K562 (cell line): ENCODE results near the gene THUMPD2. TPM values are rescaled to one million over a fixed set of nuclear protein-coding genes. Genes with fewer than 3 reads are reported as not detected.

Experiments used
- ATAC-seq: fragments of 200-7000 bp; cut with Tn5 transposase; 3 replicates; pipeline ENCODE4 v1.9.1; 2020; ENCODE audit warnings: moderate library complexity
- BruUV-seq: library from RNA; stranded (reverse); fragments of 400-500 nt; replicated peaks from 2 replicates; lab custom pipeline; 2021; lab: Mats Ljungman, UMichigan
- CTCF ChIA-PET: fragments of 300-600 bp; formaldehyde crosslinking; extraction: SDS; loops from one replicate; lab custom pipeline; 2021; ENCODE audit warnings: low intra/inter-chr PET ratio; lab: Yijun Ruan, JAX
- POLR2A ChIA-PET: fragments of 300-600, 350-650 bp; sonication (Branson Sonifier 250); formaldehyde crosslinking; extraction: SDS; loops from one replicate; lab custom pipeline; 2021; ENCODE audit warnings: antibody characterized with exemption, inconsistent platforms; lab: Yijun Ruan, JAX
- DNase-seq, 4 experiments: peaks; one replicate each; pipeline versions ENCODE4 v3.0.0 to v3.0.0-alpha.2; 2011 to 2018; ENCODE audit warnings: low spot score in 3 of 4, mixed read lengths in 3 of 4; ENCODE audit errors: extremely low read depth in 1 of 4
- FAIRE-seq: peaks from 2 replicates; lab custom pipeline; 2011; peaks lifted over from hg19 to GRCh38; lab: Jason Lieb, UNC
- H2AFZ ChIP-seq: 2 replicates; pipeline ENCODE4 v1.6.0; 2011; ENCODE audit warnings: low read depth, low read length, control low read depth, inconsistent platforms
- H3K27ac ChIP-seq: fragments of 200-600 bp; 3 replicates; pipeline ENCODE4 v1.8.0; 2011; ENCODE audit warnings: low read depth, mild to moderate bottlenecking, control low read depth, inconsistent platforms, low read length, moderate library complexity, mixed read lengths; ENCODE audit errors: extremely low read depth
- H3K27me3 ChIP-seq, 2 experiments: fragments of 300-600 bp in 1 of 2; 2 replicates in 1 of 2; 3 replicates in 1 of 2; pipeline versions ENCODE4 v1.6.0 to v1.8.0; 2011; ENCODE audit warnings: inconsistent platforms in 2 of 2, low read length in 2 of 2, mild to moderate bottlenecking in 1 of 2, mixed read lengths in 1 of 2, moderate library complexity in 1 of 2; ENCODE audit not compliant: control insufficient read depth in 2 of 2, insufficient read depth in 2 of 2
- H3K36me3 ChIP-seq: fragments of 300-600 bp; 3 replicates; pipeline ENCODE4 v1.8.0; 2011; ENCODE audit warnings: mild to moderate bottlenecking, low read length, inconsistent platforms; ENCODE audit not compliant: control insufficient read depth, insufficient read depth
- H3K4me1 ChIP-seq, 2 experiments: fragments of 200-600 bp in 1 of 2; replicated peaks in 1 of 2; 2 replicates in 1 of 2; 3 replicates in 1 of 2; pipeline versions ENCODE4 v1.5.1 to v1.8.0; 2011; ENCODE audit warnings: inconsistent platforms in 2 of 2, low read length in 2 of 2, mild to moderate bottlenecking in 1 of 2, mixed read lengths in 1 of 2, moderate library complexity in 1 of 2; ENCODE audit not compliant: control insufficient read depth in 2 of 2, insufficient read depth in 2 of 2
- H3K4me2 ChIP-seq: 2 replicates; pipeline ENCODE4 v1.6.1; 2011; ENCODE audit warnings: low read length, control low read depth, inconsistent platforms, mixed read lengths; ENCODE audit not compliant: insufficient read depth
- H3K4me3 ChIP-seq: fragments of 200-600 bp; sonication (generic), shearing (Covaris generic); 2 replicates; pipeline ENCODE4 v1.5.1; 2016; ENCODE audit warnings: control low read depth, inconsistent platforms
- H3K79me2 ChIP-seq: fragments of 200-600 bp; 3 replicates; pipeline ENCODE4 v1.8.0; 2011; ENCODE audit warnings: low read length, inconsistent platforms; ENCODE audit not compliant: control insufficient read depth, insufficient read depth
- H3K9ac ChIP-seq, 2 experiments: 2 replicates each; pipeline versions ENCODE4 v1.6.0 to v1.6.1; 2011; ENCODE audit warnings: low read depth in 2 of 2, low read length in 2 of 2, control low read depth in 1 of 2, inconsistent platforms in 1 of 2, mild to moderate bottlenecking in 1 of 2, mixed read lengths in 1 of 2; ENCODE audit not compliant: insufficient read depth in 1 of 2
- H3K9me1 ChIP-seq: one replicate; pipeline ENCODE4 v1.6.0; 2011; ENCODE audit warnings: inconsistent platforms, mild to moderate bottlenecking, low read length, moderate library complexity; ENCODE audit not compliant: control insufficient read depth, insufficient read depth
- H3K9me3 ChIP-seq: replicated peaks from 2 replicates; pipeline ENCODE4 v1.5.1; 2011; ENCODE audit warnings: low read depth, low read length, inconsistent platforms; ENCODE audit not compliant: control insufficient read depth, insufficient read depth
- H4K20me1 ChIP-seq: replicated peaks from 2 replicates; pipeline ENCODE4 v1.6.1; 2011; ENCODE audit warnings: low read length, inconsistent platforms, mixed read lengths; ENCODE audit not compliant: control insufficient read depth, insufficient read depth
- BRD9 ChIP-seq: fragments of 450-650 bp; IDR thresholded peaks from 2 replicates; pipeline ENCODE4 v1.6.1; 2018; ENCODE audit warnings: low read depth; ENCODE audit not compliant: partially characterized antibody
- CBX3 ChIP-seq, 2 experiments: IDR thresholded peaks; 1 replicate in 1 of 2; 2 replicates in 1 of 2; pipeline ENCODE4 v1.6.1; 2012; ENCODE audit warnings: inconsistent platforms in 2 of 2, low read length in 2 of 2, borderline replicate concordance in 1 of 2, control low read depth in 1 of 2
- CC2D1A ChIP-seq: fragments of 450-650 bp; IDR thresholded peaks from 2 replicates; pipeline ENCODE4 v1.6.1; 2017; ENCODE audit warnings: mild to moderate bottlenecking
- KLF10 ChIP-seq: fragments of 250-450 bp; sonication (Bioruptor Pico); IDR thresholded peaks from 2 replicates; pipeline ENCODE4 v1.6.1; 2021; ENCODE audit warnings: matching md5 sums
- PRMT5 ChIP-seq: sonication (generic); formaldehyde crosslinking; IDR thresholded peaks from 2 replicates; pipeline ENCODE4 v1.5.0; 2020; ENCODE audit warnings: missing genetic modification reagents
- TRIM28 ChIP-seq: fragments of 450-650 bp; IDR thresholded peaks from 2 replicates; pipeline ENCODE4 v1.6.1; 2017
- ZNF165 ChIP-seq: fragments of 250-450 bp; sonication (Bioruptor Pico); IDR thresholded peaks from 2 replicates; pipeline ENCODE4 v1.4.0; 2020; ENCODE audit warnings: borderline replicate concordance
- ZNF23 ChIP-seq: fragments of 250-450 bp; sonication (Bioruptor Pico); IDR thresholded peaks from 2 replicates; pipeline ENCODE4 v1.4.0; 2020; ENCODE audit warnings: mild to moderate bottlenecking
- WGBS: fragments of 100-300 bp; shearing (Covaris generic); methylation state at CpG from one replicate; pipeline ENCODE4 v1.1.6; 2016; ENCODE audit warnings: low coverage, mixed read lengths; ENCODE audit not compliant: insufficient coverage; ENCODE audit errors: missing lambda C conversion rate; 5-methylcytosine and 5-hydroxymethylcytosine counted together
- in situ Hi-C: fragments of 300-500 bp; cut with MboI; formaldehyde crosslinking; loops from 4 replicates; pipeline ENCODE4 v1.15.0; 2018; ENCODE audit warnings: inconsistent platforms, mixed read lengths
- intact Hi-C: fragments of 100-400 bp; cut with micrococcal nuclease; formaldehyde crosslinking; loops from 2 replicates; pipeline ENCODE4 v1.14.2; 2022
- polyA plus RNA-seq, 8 experiments: library from polyadenylated mRNA; depleted of rRNA in 4 of 8; stranded (reverse) in 5 of 8; unstranded in 3 of 8; fragments of >200 nt; fragmentation: Nextera tagmentation in 2 of 8; fragmentation: Illumina TruSeq in 1 of 8; extraction: Ambion mirVana in 2 of 8; extraction: Trizol in 1 of 8; gene quantifications; 2 replicates each; pipeline versions ENCODE4 v1.2.1 to v1.2.3, GENCODE V29; 2011 to 2014; ENCODE audit warnings: inconsistent platforms in 1 of 8, missing spikeins in 1 of 8
- total RNA-seq, 7 experiments: library from RNA; depleted of rRNA in 6 of 7; stranded (reverse); fragments of >200 nt in 6 of 7; fragmentation: Illumina TruSeq in 2 of 7; extraction: Trizol in 2 of 7; gene quantifications; 2 replicates each; pipeline versions ENCODE4 v1.2.1 to v1.2.3, GENCODE V29; 2011 to 2021; ENCODE audit warnings: low replicate concordance in 1 of 7
- TF ChIP-seq, protein P1 (sequence below): fragments of 250-450 bp; sonication (Bioruptor Pico); IDR thresholded peaks from 2 replicates; pipeline ENCODE4 v1.8.0; 2021; ENCODE audit warnings: moderate library complexity, mild to moderate bottlenecking, inconsistent platforms
- TF ChIP-seq, protein P2 (sequence below): conservative IDR thresholded peaks from 2 replicates; pipeline ENCODE4 v1.6.1; 2011; ENCODE audit warnings: low read depth, mild to moderate bottlenecking, low read length; ENCODE audit not compliant: control insufficient read depth

THUMPD2 gene
- total and polyA plus RNA-seq, 9 of the 15 experiments (the other 6 are each of a cell fraction or from before 2014, with no cell fraction given), result 9.6 to 40.4 (median 24.0) TPM

DNA sequence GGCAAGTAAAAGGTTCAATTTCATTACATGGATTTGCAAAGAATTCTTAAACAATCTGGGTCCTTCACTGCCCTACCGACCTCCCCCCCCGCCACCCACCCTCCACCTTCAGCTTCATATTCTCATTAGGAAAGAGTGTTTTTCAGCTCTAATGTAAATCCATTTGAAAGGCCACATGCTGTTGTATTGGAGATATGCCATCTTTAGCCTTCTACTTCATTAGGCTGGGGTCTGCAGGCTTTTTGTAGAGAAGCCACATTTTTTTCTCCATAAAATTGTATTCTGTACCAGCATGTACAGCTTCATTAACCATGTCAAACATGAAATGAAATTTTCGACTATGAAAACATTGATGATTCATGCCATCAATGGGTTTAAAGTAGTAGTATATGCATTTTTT lies 42.8 kb upstream of the THUMPD2 start:
- Histone ChIP-seq H3K9me3 (no peaks in the 10 kb centered on the region), H3K36me3 (no peaks in the 10 kb centered on the region), H4K20me1 (no peaks in the 10 kb centered on the region), H3K79me2 (no peaks in the 10 kb centered on the region), H2AFZ (no peak overlapping the region), H3K9me1 (no peaks in the 10 kb centered on the region), H3K27me3 (no peaks in the 10 kb centered on the region), H3K9ac (no peak overlapping the region), H3K27ac (no peak overlapping the region), H3K4me1 (no peaks in the 10 kb centered on the region), H3K4me3 (no peak overlapping the region), H3K4me2 (no peak overlapping the region)
- in situ Hi-C loops (no loop called here), intact Hi-C loops (no loop called here)
- FAIRE-seq (no peak), DNase-seq (no peak), ATAC-seq (no peak)
- BruUV-seq, result no TSS peak
- TF ChIP-seq, protein P1, sequence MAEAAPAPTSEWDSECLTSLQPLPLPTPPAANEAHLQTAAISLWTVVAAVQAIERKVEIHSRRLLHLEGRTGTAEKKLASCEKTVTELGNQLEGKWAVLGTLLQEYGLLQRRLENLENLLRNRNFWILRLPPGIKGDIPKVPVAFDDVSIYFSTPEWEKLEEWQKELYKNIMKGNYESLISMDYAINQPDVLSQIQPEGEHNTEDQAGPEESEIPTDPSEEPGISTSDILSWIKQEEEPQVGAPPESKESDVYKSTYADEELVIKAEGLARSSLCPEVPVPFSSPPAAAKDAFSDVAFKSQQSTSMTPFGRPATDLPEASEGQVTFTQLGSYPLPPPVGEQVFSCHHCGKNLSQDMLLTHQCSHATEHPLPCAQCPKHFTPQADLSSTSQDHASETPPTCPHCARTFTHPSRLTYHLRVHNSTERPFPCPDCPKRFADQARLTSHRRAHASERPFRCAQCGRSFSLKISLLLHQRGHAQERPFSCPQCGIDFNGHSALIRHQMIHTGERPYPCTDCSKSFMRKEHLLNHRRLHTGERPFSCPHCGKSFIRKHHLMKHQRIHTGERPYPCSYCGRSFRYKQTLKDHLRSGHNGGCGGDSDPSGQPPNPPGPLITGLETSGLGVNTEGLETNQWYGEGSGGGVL (CRISPR knock-in tag), result no peak
- TF ChIP-seq KLF10 (CRISPR knock-in tag), result no peak
- POLR2A ChIA-PET, result no interaction called here
- WGBS, result 0% methylated on average over 3 of the region's 3 CpGs
- CTCF ChIA-PET, result no interaction called here

DNA sequence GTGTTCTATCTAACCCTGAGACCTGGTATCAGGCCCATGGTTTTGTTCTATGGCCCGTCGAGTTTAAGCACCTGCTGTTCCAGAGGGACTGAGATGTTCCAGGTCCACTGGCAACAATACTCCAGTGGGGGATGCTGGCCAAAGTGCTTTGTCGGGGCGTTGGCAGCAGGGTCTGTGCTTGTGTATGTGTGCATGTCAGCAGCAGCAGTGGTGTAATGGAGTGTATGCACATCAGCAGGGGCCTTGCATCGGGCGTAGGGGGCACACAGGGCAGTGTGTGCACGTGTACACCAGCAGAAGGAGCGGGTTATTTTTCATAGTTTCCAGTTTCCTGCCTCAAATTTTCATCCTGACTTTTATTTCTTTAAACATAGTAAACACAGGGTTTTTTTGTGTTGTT lies 37.8 kb upstream of the THUMPD2 start:
- H3K4me3 ChIP-seq, result no peak overlapping the region
- POLR2A ChIA-PET, result interaction anchor here (0.6 kb wide), 1 partner anchor 14 kb away, joined by 3 read pairs; no protein-coding TSS in a partner anchor
- no peak overlapping the region for H3K27ac ChIP-seq
- DNase-seq (no peak), FAIRE-seq (no peak), ATAC-seq (no peak)
- H3K79me2 ChIP-seq, result no peaks in the 10 kb centered on the region
- in situ Hi-C loops (no loop called here), intact Hi-C loops (no loop called here)
- H2AFZ ChIP-seq, result no peak overlapping the region
- H3K4me2 ChIP-seq, result no peak overlapping the region
- CTCF ChIA-PET, result no interaction called here
- 0% methylated on average over 8 of the region's 8 CpGs for WGBS
- no peaks in the 10 kb centered on the region for H4K20me1 ChIP-seq
- TF ChIP-seq, protein P2, sequence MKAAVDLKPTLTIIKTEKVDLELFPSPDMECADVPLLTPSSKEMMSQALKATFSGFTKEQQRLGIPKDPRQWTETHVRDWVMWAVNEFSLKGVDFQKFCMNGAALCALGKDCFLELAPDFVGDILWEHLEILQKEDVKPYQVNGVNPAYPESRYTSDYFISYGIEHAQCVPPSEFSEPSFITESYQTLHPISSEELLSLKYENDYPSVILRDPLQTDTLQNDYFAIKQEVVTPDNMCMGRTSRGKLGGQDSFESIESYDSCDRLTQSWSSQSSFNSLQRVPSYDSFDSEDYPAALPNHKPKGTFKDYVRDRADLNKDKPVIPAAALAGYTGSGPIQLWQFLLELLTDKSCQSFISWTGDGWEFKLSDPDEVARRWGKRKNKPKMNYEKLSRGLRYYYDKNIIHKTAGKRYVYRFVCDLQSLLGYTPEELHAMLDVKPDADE, result no peak
- no peak for TF ChIP-seq ZNF23
- no peak for TF ChIP-seq ZNF165 (CRISPR knock-in tag)
- no peak for TF ChIP-seq BRD9
- TF ChIP-seq CBX3 (IDR thresholded peaks at IDR 0.05; ENCODE audit: borderline replicate concordance in 1 of 2, low read length in 2 of 2), result no peak
- TF ChIP-seq TRIM28, result no peak
- no peak for TF ChIP-seq PRMT5 (CRISPR knock-in tag)
- TF ChIP-seq CC2D1A, result no peak
- BruUV-seq, result no TSS peak
- H3K4me1 ChIP-seq, result no peaks in the 10 kb centered on the region
- H3K27me3 ChIP-seq, result peaks cover 0 to 2% of the 10 kb centered on the region in 2 experiments; a peak in 2 of 5 replicates
- H3K9me3 ChIP-seq, result no peaks in the 10 kb centered on the region
- H3K36me3 ChIP-seq, result no peaks in the 10 kb centered on the region
- no peaks in the 10 kb centered on the region for H3K9me1 ChIP-seq
- no peak overlapping the region for H3K9ac ChIP-seq
